Natural killer cell (primary cell): ENCODE results near the gene IKBKE. TPM values are rescaled to one million over a fixed set of nuclear protein-coding genes. Genes with fewer than 3 reads are reported as not detected.

Experiments used
- ATAC-seq, 3 donors: fragments of 150-1000 bp in 2 of 3; fragments of 200-7000 bp in 1 of 3; cut with Tn5 transposase; 1 replicate in 1 of 3; 2 replicates in 2 of 3; pipeline ENCODE4 v1.10.0; 2021; ENCODE audit warnings: mild to moderate bottlenecking in 2 of 3, moderate library complexity in 2 of 3
- DNase-seq, 2 donors: peaks; one replicate each; pipeline versions ENCODE4 v3.0.0 to v3.0.0-alpha.2; 2013 to 2021; ENCODE audit warnings: mixed read lengths in 1 of 2
- H3K27ac ChIP-seq: one replicate; pipeline ENCODE4 v1.5.1; 2013; ENCODE audit warnings: mild to moderate bottlenecking, low read length
- H3K27me3 ChIP-seq: one replicate; pipeline ENCODE4 v1.6.1; 2013; ENCODE audit warnings: low read length; ENCODE audit not compliant: control insufficient read depth, insufficient read depth
- H3K36me3 ChIP-seq: one replicate; pipeline ENCODE4 v1.6.1; 2013; ENCODE audit warnings: low read length; ENCODE audit not compliant: control insufficient read depth, insufficient read depth
- H3K4me1 ChIP-seq: one replicate; pipeline ENCODE4 v1.6.1; 2013; ENCODE audit warnings: low read length; ENCODE audit not compliant: control insufficient read depth, insufficient read depth
- H3K4me3 ChIP-seq: one replicate; pipeline ENCODE4 v1.5.1; 2013; ENCODE audit warnings: low read length
- H3K9me3 ChIP-seq: one replicate; pipeline ENCODE4 v1.6.1; 2013; ENCODE audit warnings: low read length; ENCODE audit not compliant: control insufficient read depth, insufficient read depth
- H3K27ac Mint-ChIP-seq, 2 donors: one replicate each; pipeline ENCODE4 v1.8.0; 2022; ENCODE audit warnings: mild to moderate bottlenecking in 2 of 2, mixed read lengths in 2 of 2, moderate library complexity in 1 of 2
- H3K27me3 Mint-ChIP-seq, 2 donors: one replicate each; pipeline ENCODE4 v1.8.0; 2022; ENCODE audit warnings: low read depth in 2 of 2, mixed read lengths in 2 of 2
- H3K36me3 Mint-ChIP-seq: one replicate; pipeline ENCODE4 v1.8.0; 2022; ENCODE audit warnings: mixed read lengths
- H3K4me1 Mint-ChIP-seq, 2 donors: one replicate each; pipeline ENCODE4 v1.8.0; 2022; ENCODE audit warnings: mixed read lengths in 2 of 2
- H3K4me3 Mint-ChIP-seq: one replicate; pipeline ENCODE4 v1.8.0; 2022; ENCODE audit warnings: mild to moderate bottlenecking, moderate library complexity, mixed read lengths
- H3K9me3 Mint-ChIP-seq, 2 donors: one replicate each; pipeline ENCODE4 v1.8.0; 2022; ENCODE audit warnings: mixed read lengths in 2 of 2
- CTCF ChIP-seq: fragments of 200-600 bp; IDR thresholded peaks from one replicate; pipeline ENCODE4 v1.8.0; 2022; ENCODE audit warnings: antibody characterized with exemption
- WGBS: methylation state at CpG from one replicate; pipeline ENCODE4 v1.1.7; 2013; ENCODE audit warnings: missing lambda C conversion rate; ENCODE audit not compliant: insufficient coverage; 5-methylcytosine and 5-hydroxymethylcytosine counted together
- intact Hi-C: fragments of 100-400 bp; cut with micrococcal nuclease; formaldehyde crosslinking; loops from one replicate; pipeline ENCODE4 v1.14.2; 2022
- total RNA-seq, 4 donors: library from RNA; stranded (reverse); fragments of 120-200 nt in 1 of 4; gene quantifications; one replicate each; pipeline versions ENCODE4 v1.2.3 to v1.2.4, GENCODE V29; 2013 to 2022

IKBKE gene
- total RNA-seq, 3 donors from 2014 or later (not counting 1 experiment from before 2014, with no cell fraction given), result 31.6 to 34.6 (median 32.2) TPM

- no peak for TF ChIP-seq CTCF
- Histone ChIP-seq H3K27me3 (no peaks in the 10 kb centered on the region), H3K4me3 (no peak overlapping the region), H3K36me3 (peaks cover 29% of the 10 kb centered on the region), H3K9me3 (no peaks in the 10 kb centered on the region), H3K4me1 (no peaks in the 10 kb centered on the region), H3K27ac (no peak overlapping the region)
- 62% methylated on average over 3 of the region's 3 CpGs for WGBS
- ATAC-seq (no peak), DNase-seq (no peak)
- Mint-ChIP-seq H3K27ac (no peak overlapping the region), H3K4me3 (no peak overlapping the region), H3K36me3 (peaks cover 32% of the 10 kb centered on the region), H3K4me1 (no peaks in the 10 kb centered on the region), H3K27me3 (no peaks in the 10 kb centered on the region), H3K9me3 (no peaks in the 10 kb centered on the region)
- intact Hi-C loops, result no loop called here
Measured at GRCh38 chr1:206447422-206447765, 22.9 kb upstream of the IKBKE start.

- Histone ChIP-seq H3K4me1 (no peaks in the 10 kb centered on the region), H3K36me3 (peaks cover 29% of the 10 kb centered on the region), H3K4me3 (no peak overlapping the region), H3K9me3 (no peaks in the 10 kb centered on the region), H3K27ac (no peak overlapping the region), H3K27me3 (no peaks in the 10 kb centered on the region)
- Mint-ChIP-seq H3K27me3 (no peaks in the 10 kb centered on the region), H3K36me3 (peaks cover 32% of the 10 kb centered on the region), H3K27ac (no peak overlapping the region), H3K9me3 (no peaks in the 10 kb centered on the region), H3K4me3 (no peak overlapping the region), H3K4me1 (no peaks in the 10 kb centered on the region)
- 100% methylated on average over 3 of the region's 4 CpGs for WGBS
- no peak for TF ChIP-seq CTCF
- DNase-seq, result no peak
- intact Hi-C loops, result no loop called here
- no peak for ATAC-seq
Measured at GRCh38 chr1:206447792-206448191, 22.5 kb upstream of the IKBKE start.

- Mint-ChIP-seq H3K9me3 (no peaks in the 10 kb centered on the region), H3K27me3 (no peaks in the 10 kb centered on the region), H3K4me1 (no peaks in the 10 kb centered on the region), H3K27ac (no peak overlapping the region), H3K36me3 (peaks cover 32% of the 10 kb centered on the region), H3K4me3 (no peak overlapping the region)
- no peaks in the 10 kb centered on the region for H3K4me1 ChIP-seq
- H3K27me3 ChIP-seq, result no peaks in the 10 kb centered on the region
- H3K27ac ChIP-seq, result no peak overlapping the region
- H3K36me3 ChIP-seq, result peaks cover 29% of the 10 kb centered on the region
- intact Hi-C loops, result no loop called here
- no peak for ATAC-seq
- no peak for TF ChIP-seq CTCF
- no peaks in the 10 kb centered on the region for H3K9me3 ChIP-seq
- 95% methylated on average over 4 of the region's 4 CpGs for WGBS
- DNase-seq, result no peak
- H3K4me3 ChIP-seq, result no peak overlapping the region
Measured at GRCh38 chr1:206448471-206448870, 21.8 kb upstream of the IKBKE start.

- TF ChIP-seq CTCF, result no peak
- peaks cover 27% of the 10 kb centered on the region for H3K36me3 Mint-ChIP-seq
- DNase-seq (no peak), ATAC-seq (no peak)
- H3K4me1 ChIP-seq, result no peaks in the 10 kb centered on the region
- intact Hi-C loops, result no loop called here
- no peaks in the 10 kb centered on the region for H3K27me3 Mint-ChIP-seq
- no peak overlapping the region for H3K4me3 ChIP-seq
- H3K27ac Mint-ChIP-seq, result no peak overlapping the region
- no peaks in the 10 kb centered on the region for H3K4me1 Mint-ChIP-seq
- no peaks in the 10 kb centered on the region for H3K9me3 ChIP-seq
- no peaks in the 10 kb centered on the region for H3K9me3 Mint-ChIP-seq
- H3K27me3 ChIP-seq, result no peaks in the 10 kb centered on the region
- peaks cover 30% of the 10 kb centered on the region for H3K36me3 ChIP-seq
- no peak overlapping the region for H3K4me3 Mint-ChIP-seq
- H3K27ac ChIP-seq, result no peak overlapping the region
- WGBS, result 100% methylated on average over 1 of the region's 1 CpG
Measured at GRCh38 chr1:206449565-206449964, 20.7 kb upstream of the IKBKE start.
